ENCODE data around the gene IFT20.

- no peak for TF ChIP-seq POLR2A (IDR thresholded peaks at IDR 0.05; ENCODE audit: low read length)
- TF ChIP-seq GATA1 (IDR thresholded peaks at IDR 0.05; ENCODE audit: low read depth, low read length) = no peak
Observed at GRCh38 chr17:28317966-28318758, 17.1 kb downstream of the IFT20 start.
